Calu3 (cell line): ENCODE results near the gene NTM. TPM values are rescaled to one million over a fixed set of nuclear protein-coding genes. Genes with fewer than 3 reads are reported as not detected.

Experiments used
- BruUV-seq: library from RNA; stranded (reverse); fragments of 400-500 nt; replicated peaks from 2 replicates; lab custom pipeline; 2021; lab: Mats Ljungman, UMichigan
- CTCF ChIA-PET: fragments of 300-600 bp; sonication (Branson Sonifier 250); formaldehyde crosslinking; loops from one replicate; lab custom pipeline; 2022; ENCODE audit warnings: antibody characterized with exemption; lab: Charles Lee
- DNase-seq: peaks from one replicate; pipeline ENCODE4 v3.0.0; 2022
- H3K27ac Mint-ChIP-seq: one replicate; pipeline ENCODE4 v1.8.0; 2022; ENCODE audit warnings: mixed read lengths; ENCODE audit not compliant: unreplicated experiment
- H3K27me3 Mint-ChIP-seq: one replicate; pipeline ENCODE4 v1.8.0; 2022; ENCODE audit warnings: mixed read lengths; ENCODE audit not compliant: unreplicated experiment
- H3K36me3 Mint-ChIP-seq: one replicate; pipeline ENCODE4 v1.8.0; 2022; ENCODE audit warnings: mild to moderate bottlenecking, moderate library complexity, mixed read lengths; ENCODE audit not compliant: insufficient read depth, unreplicated experiment
- H3K4me1 Mint-ChIP-seq: one replicate; pipeline ENCODE4 v1.8.0; 2022; ENCODE audit warnings: mild to moderate bottlenecking, low read depth, mixed read lengths; ENCODE audit not compliant: unreplicated experiment
- H3K4me3 Mint-ChIP-seq: one replicate; pipeline ENCODE4 v1.8.0; 2022; ENCODE audit warnings: mild to moderate bottlenecking, low read depth, moderate library complexity, mixed read lengths; ENCODE audit not compliant: unreplicated experiment
- H3K9me3 Mint-ChIP-seq: one replicate; pipeline ENCODE4 v1.8.0; 2022; ENCODE audit warnings: low read depth, mixed read lengths; ENCODE audit not compliant: unreplicated experiment
- intact Hi-C: fragments of 100-400 bp; cut with micrococcal nuclease; formaldehyde crosslinking; loops from one replicate; pipeline ENCODE4 v1.10.0; 2022; ENCODE audit not compliant: unreplicated experiment
- total RNA-seq: library from RNA; stranded (reverse); gene quantifications from 2 replicates; pipeline ENCODE4 v1.2.3, GENCODE V29; 2022
- TF ChIP-seq, protein P1 (sequence below): fragments of 200-600 bp; IDR thresholded peaks from one replicate; pipeline ENCODE4 v1.8.0; 2022; ENCODE audit warnings: antibody characterized with exemption; ENCODE audit not compliant: unreplicated experiment

Gene NTM
- total RNA-seq, 1 experiment from 2014 or later: not detected

DNA sequence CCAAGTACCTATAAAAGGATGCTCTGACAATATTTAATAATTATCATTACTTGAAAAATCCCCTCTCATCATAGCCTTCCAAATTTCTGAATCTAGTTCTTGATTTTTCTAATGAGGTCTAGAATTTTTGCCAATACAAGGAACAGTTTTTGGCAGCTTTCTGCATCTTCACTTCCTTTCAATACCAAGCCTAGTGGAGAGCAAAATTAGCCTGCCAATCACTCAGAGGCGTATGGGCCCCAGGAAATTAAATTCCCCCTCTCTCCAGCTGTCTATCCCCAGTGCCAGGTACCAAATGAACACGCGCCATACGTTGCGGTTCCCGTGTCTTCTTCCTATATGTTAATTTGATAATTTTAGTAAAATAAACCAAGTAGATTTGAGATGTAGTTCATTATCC, 293.9 kb downstream of the NTM start:
- BruUV-seq: no TSS peak
- no peaks in the 10 kb centered on the region for H3K27me3 Mint-ChIP-seq
- no peak overlapping the region for H3K4me3 Mint-ChIP-seq
- H3K27ac Mint-ChIP-seq: no peak overlapping the region
- intact Hi-C loops: no loop called here
- TF ChIP-seq, protein P1, sequence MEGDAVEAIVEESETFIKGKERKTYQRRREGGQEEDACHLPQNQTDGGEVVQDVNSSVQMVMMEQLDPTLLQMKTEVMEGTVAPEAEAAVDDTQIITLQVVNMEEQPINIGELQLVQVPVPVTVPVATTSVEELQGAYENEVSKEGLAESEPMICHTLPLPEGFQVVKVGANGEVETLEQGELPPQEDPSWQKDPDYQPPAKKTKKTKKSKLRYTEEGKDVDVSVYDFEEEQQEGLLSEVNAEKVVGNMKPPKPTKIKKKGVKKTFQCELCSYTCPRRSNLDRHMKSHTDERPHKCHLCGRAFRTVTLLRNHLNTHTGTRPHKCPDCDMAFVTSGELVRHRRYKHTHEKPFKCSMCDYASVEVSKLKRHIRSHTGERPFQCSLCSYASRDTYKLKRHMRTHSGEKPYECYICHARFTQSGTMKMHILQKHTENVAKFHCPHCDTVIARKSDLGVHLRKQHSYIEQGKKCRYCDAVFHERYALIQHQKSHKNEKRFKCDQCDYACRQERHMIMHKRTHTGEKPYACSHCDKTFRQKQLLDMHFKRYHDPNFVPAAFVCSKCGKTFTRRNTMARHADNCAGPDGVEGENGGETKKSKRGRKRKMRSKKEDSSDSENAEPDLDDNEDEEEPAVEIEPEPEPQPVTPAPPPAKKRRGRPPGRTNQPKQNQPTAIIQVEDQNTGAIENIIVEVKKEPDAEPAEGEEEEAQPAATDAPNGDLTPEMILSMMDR: no peak
- CTCF ChIA-PET: no interaction called here
- no peaks in the 10 kb centered on the region for H3K9me3 Mint-ChIP-seq
- DNase-seq: no peak
- no peaks in the 10 kb centered on the region for H3K4me1 Mint-ChIP-seq
- H3K36me3 Mint-ChIP-seq: no peaks in the 10 kb centered on the region

DNA sequence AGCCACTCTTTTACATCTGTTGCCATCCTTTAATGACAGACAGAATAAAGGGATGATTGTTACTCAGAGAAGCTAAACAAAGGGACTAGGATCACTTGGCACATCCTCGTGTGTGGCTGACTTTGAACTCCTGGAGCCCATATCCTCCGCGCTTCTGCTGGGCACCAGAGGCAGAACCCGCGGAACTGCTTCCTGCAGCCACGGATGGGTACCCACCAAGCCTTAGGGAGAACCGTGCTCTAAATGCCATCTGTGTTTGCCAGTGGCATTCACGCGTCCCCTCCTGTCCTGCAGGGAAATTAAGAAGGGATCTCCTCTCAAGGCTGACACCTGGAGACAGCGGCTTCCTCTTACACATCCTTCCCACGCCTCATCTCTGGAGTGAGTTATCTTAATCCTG, 294.4 kb downstream of the NTM start:
- intact Hi-C loops: no loop called here
- no peaks in the 10 kb centered on the region for H3K36me3 Mint-ChIP-seq
- no peaks in the 10 kb centered on the region for H3K9me3 Mint-ChIP-seq
- H3K4me1 Mint-ChIP-seq: no peaks in the 10 kb centered on the region
- no TSS peak for BruUV-seq
- no peaks in the 10 kb centered on the region for H3K27me3 Mint-ChIP-seq
- CTCF ChIA-PET: no interaction called here
- TF ChIP-seq, protein P1: no peak
- no peak for DNase-seq
- no peak overlapping the region for H3K4me3 Mint-ChIP-seq
- no peak overlapping the region for H3K27ac Mint-ChIP-seq

- Mint-ChIP-seq H3K4me1 (no peaks in the 10 kb centered on the region), H3K4me3 (no peak overlapping the region), H3K27me3 (no peaks in the 10 kb centered on the region), H3K9me3 (no peaks in the 10 kb centered on the region), H3K27ac (no peak overlapping the region), H3K36me3 (no peaks in the 10 kb centered on the region)
- intact Hi-C loops: no loop called here
- no peak for DNase-seq
- TF ChIP-seq, protein P1: no peak
- CTCF ChIA-PET: no interaction called here
- BruUV-seq: no TSS peak
Observed at GRCh38 chr11:131665344-131665968, 295.0 kb downstream of the NTM start.

DNA sequence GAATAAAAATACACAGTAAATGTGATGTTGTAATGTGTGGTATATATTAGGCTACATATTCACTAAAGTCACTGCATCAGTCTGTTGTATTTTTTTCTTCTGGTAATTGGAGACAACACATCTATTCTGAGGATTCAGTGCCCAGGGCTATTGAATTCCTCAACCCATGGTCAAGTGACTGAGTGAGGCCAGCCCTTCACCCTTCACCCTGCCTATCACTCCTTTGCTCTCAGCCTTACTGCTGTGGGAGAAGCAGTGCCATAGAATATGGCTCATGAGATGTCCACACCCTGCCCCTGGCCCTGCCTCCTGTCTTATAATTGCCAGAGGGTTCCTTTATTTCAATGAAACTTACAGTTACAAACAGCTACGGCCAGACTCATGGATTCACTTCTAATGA, 295.6 kb downstream of the NTM start:
- intact Hi-C loops: no loop called here
- no TSS peak for BruUV-seq
- no peaks in the 10 kb centered on the region for H3K4me1 Mint-ChIP-seq
- H3K27ac Mint-ChIP-seq: no peak overlapping the region
- no peaks in the 10 kb centered on the region for H3K36me3 Mint-ChIP-seq
- no peaks in the 10 kb centered on the region for H3K9me3 Mint-ChIP-seq
- H3K27me3 Mint-ChIP-seq: no peaks in the 10 kb centered on the region
- no peak for DNase-seq
- TF ChIP-seq, protein P1: no peak
- CTCF ChIA-PET: no interaction called here
- no peak overlapping the region for H3K4me3 Mint-ChIP-seq
